PFSK-1 (cell line): ENCODE data around the gene SLC50A1.

ENCODE experiments used
- FOXP2 ChIP-seq: optimal IDR thresholded peaks from 2 replicates; pipeline ENCODE3; 2011; ENCODE audit warnings: borderline replicate concordance, control low read depth, inconsistent platforms; ENCODE audit not compliant: insufficient read depth; ENCODE audit errors: extremely low read length, extremely low read depth
- POLR2AphosphoS5 ChIP-seq: IDR thresholded peaks from 2 replicates; pipeline ENCODE4 v1.6.1; 2012; ENCODE audit warnings: low read depth, mild to moderate bottlenecking, control low read depth, low read length, moderate library complexity
- SIN3A ChIP-seq: IDR thresholded peaks from 2 replicates; pipeline ENCODE4 v1.6.1; 2012; ENCODE audit warnings: mild to moderate bottlenecking, low read length, moderate library complexity, borderline replicate concordance; ENCODE audit not compliant: insufficient read depth
- TAF1 ChIP-seq: IDR thresholded peaks from 2 replicates; pipeline ENCODE4 v1.6.1; 2012; ENCODE audit warnings: low read length, control low read depth, borderline replicate concordance; ENCODE audit not compliant: insufficient read depth
- TF ChIP-seq, protein P1 (sequence below), 2 experiments: IDR thresholded peaks; 2 replicates each; pipeline versions ENCODE4 v1.6.1 to v1.8.0; 2011 to 2012; ENCODE audit warnings: low read depth in 2 of 2, low read length in 2 of 2, control low read depth in 1 of 2, inconsistent platforms in 1 of 2, mild to moderate bottlenecking in 1 of 2, moderate library complexity in 1 of 2; ENCODE audit not compliant: insufficient read depth in 1 of 2

SLC50A1 gene

DNA sequence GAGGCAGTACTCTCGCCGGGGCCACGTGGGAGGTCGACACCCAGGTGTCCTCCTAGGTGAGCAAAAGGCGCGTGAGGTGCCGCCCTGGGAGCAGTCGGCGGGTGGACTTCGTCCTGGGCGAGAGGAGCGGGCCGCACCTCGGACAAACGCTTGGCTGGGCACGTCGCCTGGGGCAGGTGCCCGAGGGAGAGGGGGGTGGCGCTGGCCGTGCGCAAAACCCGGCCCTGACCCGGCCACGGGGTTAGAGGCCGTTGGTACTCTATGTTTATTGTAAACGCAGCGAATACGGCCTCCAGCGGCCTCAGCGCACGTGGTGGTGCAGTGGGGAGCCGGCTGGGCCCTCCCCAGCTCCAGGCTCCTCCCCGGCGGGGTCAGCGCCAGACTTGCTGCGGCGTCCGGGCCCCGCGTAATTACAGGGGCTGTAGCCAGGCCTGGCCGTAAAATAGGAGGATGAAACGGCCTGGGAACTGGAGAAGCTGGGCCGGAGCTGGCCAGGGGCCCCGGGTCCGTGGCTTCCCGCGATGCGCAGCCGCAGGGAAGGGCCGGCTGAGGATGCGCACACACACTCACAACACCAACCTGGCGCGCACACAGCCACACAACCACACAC, 9.6 kb upstream of the SLC50A1 start:
- TF ChIP-seq POLR2AphosphoS5 (no peak), FOXP2 (no peak), TAF1 (no peak), SIN3A (no peak)
- TF ChIP-seq, protein P1, sequence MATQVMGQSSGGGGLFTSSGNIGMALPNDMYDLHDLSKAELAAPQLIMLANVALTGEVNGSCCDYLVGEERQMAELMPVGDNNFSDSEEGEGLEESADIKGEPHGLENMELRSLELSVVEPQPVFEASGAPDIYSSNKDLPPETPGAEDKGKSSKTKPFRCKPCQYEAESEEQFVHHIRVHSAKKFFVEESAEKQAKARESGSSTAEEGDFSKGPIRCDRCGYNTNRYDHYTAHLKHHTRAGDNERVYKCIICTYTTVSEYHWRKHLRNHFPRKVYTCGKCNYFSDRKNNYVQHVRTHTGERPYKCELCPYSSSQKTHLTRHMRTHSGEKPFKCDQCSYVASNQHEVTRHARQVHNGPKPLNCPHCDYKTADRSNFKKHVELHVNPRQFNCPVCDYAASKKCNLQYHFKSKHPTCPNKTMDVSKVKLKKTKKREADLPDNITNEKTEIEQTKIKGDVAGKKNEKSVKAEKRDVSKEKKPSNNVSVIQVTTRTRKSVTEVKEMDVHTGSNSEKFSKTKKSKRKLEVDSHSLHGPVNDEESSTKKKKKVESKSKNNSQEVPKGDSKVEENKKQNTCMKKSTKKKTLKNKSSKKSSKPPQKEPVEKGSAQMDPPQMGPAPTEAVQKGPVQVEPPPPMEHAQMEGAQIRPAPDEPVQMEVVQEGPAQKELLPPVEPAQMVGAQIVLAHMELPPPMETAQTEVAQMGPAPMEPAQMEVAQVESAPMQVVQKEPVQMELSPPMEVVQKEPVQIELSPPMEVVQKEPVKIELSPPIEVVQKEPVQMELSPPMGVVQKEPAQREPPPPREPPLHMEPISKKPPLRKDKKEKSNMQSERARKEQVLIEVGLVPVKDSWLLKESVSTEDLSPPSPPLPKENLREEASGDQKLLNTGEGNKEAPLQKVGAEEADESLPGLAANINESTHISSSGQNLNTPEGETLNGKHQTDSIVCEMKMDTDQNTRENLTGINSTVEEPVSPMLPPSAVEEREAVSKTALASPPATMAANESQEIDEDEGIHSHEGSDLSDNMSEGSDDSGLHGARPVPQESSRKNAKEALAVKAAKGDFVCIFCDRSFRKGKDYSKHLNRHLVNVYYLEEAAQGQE (IDR thresholded peaks at IDR 0.05; ENCODE audit: insufficient read depth in 1 of 2, low read depth in 2 of 2, low read length in 2 of 2), result no peak

- TF ChIP-seq, protein P1 (IDR thresholded peaks at IDR 0.05; ENCODE audit: insufficient read depth in 1 of 2, low read depth in 2 of 2, low read length in 2 of 2), result no peak
- TF ChIP-seq TAF1 (no peak), SIN3A (no peak), FOXP2 (no peak), POLR2AphosphoS5 (no peak)
Observed at GRCh38 chr1:155126556-155127104, 9.0 kb upstream of the SLC50A1 start.

DNA sequence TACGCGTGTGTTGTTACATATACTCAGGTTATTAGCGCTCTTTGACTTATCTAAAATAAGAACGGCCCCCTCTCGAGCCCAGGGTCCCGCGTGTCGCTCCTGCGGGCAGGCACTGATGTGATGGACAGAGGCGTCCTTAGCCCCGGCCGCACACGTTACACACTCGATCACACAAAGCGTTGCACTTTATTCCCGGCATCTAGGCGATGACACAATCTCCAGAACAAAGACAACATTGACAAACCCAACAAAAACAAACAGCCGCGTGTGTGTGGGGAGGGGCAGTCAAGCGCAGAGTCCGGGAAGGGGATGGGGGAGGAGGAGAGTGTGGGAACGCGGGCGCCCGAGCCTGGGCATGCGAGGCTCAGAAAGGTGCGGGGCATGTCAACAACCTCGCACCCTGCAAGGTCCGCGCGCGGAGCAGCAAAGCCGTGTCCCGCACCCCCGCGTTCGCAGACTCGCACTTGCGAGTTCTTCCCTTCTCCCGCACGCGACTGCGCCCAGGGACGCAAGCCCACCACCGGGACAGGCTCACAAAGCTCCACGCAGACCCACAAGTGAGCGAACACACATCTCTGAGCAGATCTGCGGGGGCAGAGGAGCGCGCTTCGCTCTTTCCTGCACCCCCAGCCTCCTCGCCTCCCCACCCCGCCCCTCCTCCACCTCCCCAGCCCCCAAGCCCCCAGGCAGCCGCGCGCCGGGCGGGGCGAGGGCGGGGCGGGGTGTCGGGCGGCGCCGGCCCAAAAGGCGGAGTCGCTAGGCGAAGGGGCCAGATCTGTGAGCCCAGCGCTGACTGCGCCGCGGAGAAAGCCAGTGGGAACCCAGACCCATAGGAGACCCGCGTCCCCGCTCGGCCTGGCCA, 8.3 kb upstream of the SLC50A1 start, which contains the start of gene EFNA1:
TSS of gene EFNA1 (plus strand) at position 772 of the 862 bp plus-strand sequence. CDS start 102 bp downstream, outside the sequence.
- TF ChIP-seq POLR2AphosphoS5 (peak; percentile 78), SIN3A (peak; percentile 96; the same call in 1 of the 2 replicates), TAF1 (peak; percentile 41; the same call in 1 of the 2 replicates), FOXP2 (no peak)
- TF ChIP-seq, protein P1 (IDR thresholded peaks at IDR 0.05; ENCODE audit: insufficient read depth in 1 of 2, low read depth in 2 of 2, low read length in 2 of 2), result peak in 1 of 2 experiments; percentile 54; a peak in 2 of 4 replicates

DNA sequence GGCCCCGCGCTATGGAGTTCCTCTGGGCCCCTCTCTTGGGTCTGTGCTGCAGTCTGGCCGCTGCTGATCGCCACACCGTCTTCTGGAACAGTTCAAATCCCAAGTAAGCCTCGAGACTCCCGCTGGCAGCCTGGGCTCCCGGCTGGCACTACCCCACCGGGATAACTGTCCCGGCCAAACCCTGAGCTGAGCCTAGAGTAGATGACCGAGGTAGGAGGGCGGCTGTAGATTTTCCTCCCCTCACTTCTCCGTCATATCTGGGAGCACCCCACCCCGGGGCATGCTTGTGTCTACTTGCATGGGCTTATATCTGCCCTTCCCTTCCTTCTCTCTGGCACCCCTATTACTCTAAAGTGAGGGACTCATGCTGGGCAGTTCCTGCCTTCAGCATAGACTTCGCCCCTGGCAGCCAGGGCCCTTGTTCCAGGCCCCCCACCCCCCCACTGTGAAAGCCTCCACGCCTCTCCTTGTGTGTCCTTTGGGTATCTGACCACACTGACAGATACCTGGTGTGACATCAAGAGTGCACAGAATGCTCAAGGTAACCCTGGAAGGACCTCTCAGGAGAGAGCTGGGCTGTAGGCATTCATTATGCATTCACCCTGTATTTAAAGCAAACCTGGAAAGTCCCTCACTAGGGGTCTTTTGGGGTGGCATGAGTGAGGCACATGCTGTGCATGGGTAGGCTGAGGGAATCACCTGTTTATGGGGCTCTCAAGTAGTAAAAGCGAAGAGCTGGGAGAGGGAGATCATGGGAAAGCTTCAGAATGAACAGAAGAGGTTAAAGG, 7.5 kb upstream of the SLC50A1 start:
- TF ChIP-seq TAF1 (no peak), SIN3A (no peak), POLR2AphosphoS5 (no peak), FOXP2 (no peak)
- TF ChIP-seq, protein P1 (IDR thresholded peaks at IDR 0.05; ENCODE audit: insufficient read depth in 1 of 2, low read depth in 2 of 2, low read length in 2 of 2), result no peak
